Measurements from ENCODE around the gene NMNAT1.
"Not testable (repeated sequence)": the region's sequence is repeated elsewhere in the genome, so short reads cannot be mapped to it uniquely, and the experiment has no call there.

Gene NMNAT1

GRCh38 chr1:10007169-10007568 lies 63.9 kb downstream of the NMNAT1 start:
- no peak overlapping the region for H3K4me3 ChIP-seq (ENCODE audit: low read depth, low read length)
- in situ Hi-C loops (cut with HindIII; ENCODE audit: low sequenced_read_pairs), result no loop called here
- no peak for TF ChIP-seq CTCF (IDR thresholded peaks at IDR 0.05; ENCODE audit: low read depth, low read length)
- DNase-seq (ENCODE audit: low read depth, low spot score), result no peak

- in situ Hi-C loops (cut with HindIII; ENCODE audit: low sequenced_read_pairs), result no loop called here
Observed at GRCh38 chr1:10014016-10014415, 70.7 kb downstream of the NMNAT1 start.

GRCh38 chr1:10019561-10019960 lies 76.3 kb downstream of the NMNAT1 start:
- in situ Hi-C loops (cut with HindIII; ENCODE audit: low sequenced_read_pairs), result no loop called here
- DNase-seq (ENCODE audit: low read depth, low spot score), result no peak
- no peak overlapping the region for H3K4me3 ChIP-seq (ENCODE audit: low read depth, low read length)
- no peak for TF ChIP-seq CTCF (IDR thresholded peaks at IDR 0.05; ENCODE audit: low read depth, low read length)

More at GRCh38 chr1:10014016-10014415, 70.7 kb downstream of the NMNAT1 start:
- no peak for DNase-seq (ENCODE audit: low read depth, low spot score)
- H3K4me3 ChIP-seq (ENCODE audit: low read depth, low read length), result no peak overlapping the region
- TF ChIP-seq CTCF (IDR thresholded peaks at IDR 0.05; ENCODE audit: low read depth, low read length), result no peak

GRCh38 chr1:10020086-10020485 lies 76.8 kb downstream of the NMNAT1 start:
- DNase-seq (ENCODE audit: low read depth, low spot score), result no peak
- no peak overlapping the region for H3K4me3 ChIP-seq (ENCODE audit: low read depth, low read length)
- in situ Hi-C loops (cut with HindIII; ENCODE audit: low sequenced_read_pairs), result no loop called here
- no peak for TF ChIP-seq CTCF (IDR thresholded peaks at IDR 0.05; ENCODE audit: low read depth, low read length)

- DNase-seq (ENCODE audit: low read depth, low spot score); H3K4me3 ChIP-seq (ENCODE audit: low read depth, low read length); in situ Hi-C loops (cut with HindIII; ENCODE audit: low sequenced_read_pairs): not testable (repeated sequence)
Observed at GRCh38 chr1:10020678-10021077, 77.4 kb downstream of the NMNAT1 start.

- in situ Hi-C loops (cut with HindIII; ENCODE audit: low sequenced_read_pairs); H3K4me3 ChIP-seq (ENCODE audit: low read depth, low read length); DNase-seq (ENCODE audit: low read depth, low spot score): not testable (repeated sequence)
Observed at GRCh38 chr1:10021992-10022391, 78.7 kb downstream of the NMNAT1 start.

- in situ Hi-C loops (cut with HindIII; ENCODE audit: low sequenced_read_pairs), result no loop called here
- H3K4me3 ChIP-seq (ENCODE audit: low read depth, low read length), result no peak overlapping the region
- DNase-seq (ENCODE audit: low read depth, low spot score), result no peak
- TF ChIP-seq CTCF (IDR thresholded peaks at IDR 0.05; ENCODE audit: low read depth, low read length), result no peak
Observed at GRCh38 chr1:10022656-10023055, 79.4 kb downstream of the NMNAT1 start.

- TF ChIP-seq CTCF (IDR thresholded peaks at IDR 0.05; ENCODE audit: low read depth, low read length), result no peak
- no peak overlapping the region for H3K4me3 ChIP-seq (ENCODE audit: low read depth, low read length)
- no peak for DNase-seq (ENCODE audit: low read depth, low spot score)
- in situ Hi-C loops (cut with HindIII; ENCODE audit: low sequenced_read_pairs), result no loop called here
Observed at GRCh38 chr1:10025354-10025753, 82.1 kb downstream of the NMNAT1 start.

Data from astrocyte of the spinal cord (primary cell).